Measurements from ENCODE around the gene PDE3A. TPM values are rescaled to one million over a fixed set of nuclear protein-coding genes. Genes with fewer than 3 reads are reported as not detected.

Gene PDE3A
- total and polyA plus RNA-seq, 2 of the 4 experiments (the other 2 are of a cell fraction) = 0.09 to 0.18 TPM

DNA sequence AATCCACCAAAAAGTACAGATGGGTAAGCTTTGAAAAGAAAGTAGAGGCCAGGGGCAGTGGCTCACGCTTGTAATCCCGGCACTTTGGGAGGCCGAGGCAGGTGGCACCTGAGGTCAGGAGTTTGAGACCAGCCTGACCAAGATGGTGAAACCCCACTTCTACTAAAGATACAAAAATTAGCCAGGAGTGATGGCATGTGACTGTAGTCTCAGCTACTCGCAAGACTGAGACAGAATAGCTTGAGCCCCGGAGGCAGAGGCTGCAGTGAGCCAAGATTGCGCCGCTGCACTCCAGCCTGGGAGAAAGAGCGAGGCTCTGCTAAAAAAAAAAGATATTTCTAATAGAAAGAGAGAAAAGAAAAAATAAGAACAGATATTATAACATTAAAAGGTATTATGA is 192.6 kb downstream of the PDE3A start:
- no peak for TF ChIP-seq CHD1 (IDR thresholded peaks at IDR 0.05; ENCODE audit: low read depth, low read length)
- TF ChIP-seq, protein P1, sequence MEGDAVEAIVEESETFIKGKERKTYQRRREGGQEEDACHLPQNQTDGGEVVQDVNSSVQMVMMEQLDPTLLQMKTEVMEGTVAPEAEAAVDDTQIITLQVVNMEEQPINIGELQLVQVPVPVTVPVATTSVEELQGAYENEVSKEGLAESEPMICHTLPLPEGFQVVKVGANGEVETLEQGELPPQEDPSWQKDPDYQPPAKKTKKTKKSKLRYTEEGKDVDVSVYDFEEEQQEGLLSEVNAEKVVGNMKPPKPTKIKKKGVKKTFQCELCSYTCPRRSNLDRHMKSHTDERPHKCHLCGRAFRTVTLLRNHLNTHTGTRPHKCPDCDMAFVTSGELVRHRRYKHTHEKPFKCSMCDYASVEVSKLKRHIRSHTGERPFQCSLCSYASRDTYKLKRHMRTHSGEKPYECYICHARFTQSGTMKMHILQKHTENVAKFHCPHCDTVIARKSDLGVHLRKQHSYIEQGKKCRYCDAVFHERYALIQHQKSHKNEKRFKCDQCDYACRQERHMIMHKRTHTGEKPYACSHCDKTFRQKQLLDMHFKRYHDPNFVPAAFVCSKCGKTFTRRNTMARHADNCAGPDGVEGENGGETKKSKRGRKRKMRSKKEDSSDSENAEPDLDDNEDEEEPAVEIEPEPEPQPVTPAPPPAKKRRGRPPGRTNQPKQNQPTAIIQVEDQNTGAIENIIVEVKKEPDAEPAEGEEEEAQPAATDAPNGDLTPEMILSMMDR (conservative IDR thresholded peaks at IDR 0.05; ENCODE audit: low read depth, low read length) = no peak
- TF ChIP-seq, protein P2, sequence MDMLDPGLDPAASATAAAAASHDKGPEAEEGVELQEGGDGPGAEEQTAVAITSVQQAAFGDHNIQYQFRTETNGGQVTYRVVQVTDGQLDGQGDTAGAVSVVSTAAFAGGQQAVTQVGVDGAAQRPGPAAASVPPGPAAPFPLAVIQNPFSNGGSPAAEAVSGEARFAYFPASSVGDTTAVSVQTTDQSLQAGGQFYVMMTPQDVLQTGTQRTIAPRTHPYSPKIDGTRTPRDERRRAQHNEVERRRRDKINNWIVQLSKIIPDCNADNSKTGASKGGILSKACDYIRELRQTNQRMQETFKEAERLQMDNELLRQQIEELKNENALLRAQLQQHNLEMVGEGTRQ (IDR thresholded peaks at IDR 0.05; ENCODE audit: low read depth, low read length) = no peak
- TF ChIP-seq CEBPB (IDR thresholded peaks at IDR 0.05; ENCODE audit: low read depth, low read length) = no peak
- TF ChIP-seq FOS (IDR thresholded peaks at IDR 0.05; ENCODE audit: low read depth, low read length) = no peak
- no peak overlapping the region for H2AK5ac ChIP-seq (ENCODE audit: low read depth, low read length)
- in situ Hi-C loops (cut with MboI; ENCODE audit: low sequenced_read_pairs) = no loop called here
- dilution Hi-C loops (cut with HindIII; ENCODE audit: low sequenced_read_pairs, unreplicated experiment) = no loop called here
- H3K4ac ChIP-seq (ENCODE audit: low read depth, low read length) = no peak overlapping the region
- H4K20me1 ChIP-seq (ENCODE audit: insufficient read depth, low read length) = no peaks in the 10 kb centered on the region
- POLR2A ChIA-PET (ENCODE audit: unreplicated experiment) = no interaction called here
- no peaks in the 10 kb centered on the region for H3K9me1 ChIP-seq (ENCODE audit: insufficient read depth, low read length)
- BruUV-seq (replicated peaks) = no TSS peak
- H3K27me3 ChIP-seq (ENCODE audit: control insufficient read depth, insufficient read depth, low read length) = no peaks in the 10 kb centered on the region
- intact Hi-C loops (cut with micrococcal nuclease) = no loop called here
- H3K56ac ChIP-seq (ENCODE audit: extremely low read depth, insufficient read depth, low read length) = no peak overlapping the region
- no peak overlapping the region for H2BK15ac ChIP-seq (ENCODE audit: low read depth, low read length)
- H2BK5ac ChIP-seq (ENCODE audit: low read depth, low read length, poor library complexity, severe bottlenecking) = no peak overlapping the region
- H2AFZ ChIP-seq (replicated peaks; ENCODE audit: low read length, poor library complexity) = no peak overlapping the region
- no peak overlapping the region for H3K14ac ChIP-seq (replicated peaks; ENCODE audit: low read depth, low read length)
- H2BK20ac ChIP-seq (ENCODE audit: low read depth, low read length) = no peak overlapping the region
- H3K27ac ChIP-seq (ENCODE audit: insufficient read depth, low read length) = no peak overlapping the region
- ATAC-seq (ENCODE audit: low read depth) = no peak
- no peak for DNase-seq
- H3K18ac ChIP-seq (ENCODE audit: low read depth, low read length) = no peak overlapping the region
- H2BK120ac ChIP-seq (ENCODE audit: low read depth, low read length) = no peak overlapping the region
- no peak overlapping the region for H4K91ac ChIP-seq (ENCODE audit: insufficient read depth, low read depth, low read length)
- CTCF ChIA-PET = no interaction called here
- no peak overlapping the region for H3K9ac ChIP-seq (ENCODE audit: low read depth, low read length)
- H3K9me3 ChIP-seq (ENCODE audit: control insufficient read depth, insufficient read depth, low read length) = no peaks in the 10 kb centered on the region
- H2AK9ac ChIP-seq (replicated peaks; ENCODE audit: low read depth, low read length, poor library complexity) = no peak overlapping the region
- no peak overlapping the region for H4K5ac ChIP-seq (ENCODE audit: low read depth, low read length)
- no peak overlapping the region for H4K8ac ChIP-seq (ENCODE audit: low read depth in 2 of 2, low read length in 2 of 2)
- no peak overlapping the region for H3K4me3 ChIP-seq (ENCODE audit: insufficient read depth, low read depth, low read length)
- H3K36me3 ChIP-seq (ENCODE audit: control insufficient read depth, insufficient read depth, low read length) = no peaks in the 10 kb centered on the region
- no peak overlapping the region for H3K4me2 ChIP-seq (ENCODE audit: low read depth, low read length)
- no CpG with 5 or more reads among the region's 8 CpGs for whole genome bisulfite sequencing, 2 experiments (ENCODE audit: extremely low coverage in 2 of 2, insufficient read length in 1 of 2)
- H3K23ac ChIP-seq (ENCODE audit: low read depth, low read length) = no peak overlapping the region
- no peaks in the 10 kb centered on the region for H3K79me1 ChIP-seq (ENCODE audit: low read depth in 1 of 2, low read length in 2 of 2)
- no peaks in the 10 kb centered on the region for H3K4me1 ChIP-seq (ENCODE audit: control insufficient read depth, insufficient read depth, low read length)

Data from IMR-90 (cell line).